ENCODE results near the gene ATP6V1G2. TPM values are rescaled to one million over a fixed set of nuclear protein-coding genes. Genes with fewer than 3 reads are reported as not detected.

Gene ATP6V1G2
- total and polyA plus RNA-seq, 2 of the 8 experiments (the other 6 are each of a cell fraction or from before 2014, with no cell fraction given) = 3.0 to 5.7 TPM

DNA sequence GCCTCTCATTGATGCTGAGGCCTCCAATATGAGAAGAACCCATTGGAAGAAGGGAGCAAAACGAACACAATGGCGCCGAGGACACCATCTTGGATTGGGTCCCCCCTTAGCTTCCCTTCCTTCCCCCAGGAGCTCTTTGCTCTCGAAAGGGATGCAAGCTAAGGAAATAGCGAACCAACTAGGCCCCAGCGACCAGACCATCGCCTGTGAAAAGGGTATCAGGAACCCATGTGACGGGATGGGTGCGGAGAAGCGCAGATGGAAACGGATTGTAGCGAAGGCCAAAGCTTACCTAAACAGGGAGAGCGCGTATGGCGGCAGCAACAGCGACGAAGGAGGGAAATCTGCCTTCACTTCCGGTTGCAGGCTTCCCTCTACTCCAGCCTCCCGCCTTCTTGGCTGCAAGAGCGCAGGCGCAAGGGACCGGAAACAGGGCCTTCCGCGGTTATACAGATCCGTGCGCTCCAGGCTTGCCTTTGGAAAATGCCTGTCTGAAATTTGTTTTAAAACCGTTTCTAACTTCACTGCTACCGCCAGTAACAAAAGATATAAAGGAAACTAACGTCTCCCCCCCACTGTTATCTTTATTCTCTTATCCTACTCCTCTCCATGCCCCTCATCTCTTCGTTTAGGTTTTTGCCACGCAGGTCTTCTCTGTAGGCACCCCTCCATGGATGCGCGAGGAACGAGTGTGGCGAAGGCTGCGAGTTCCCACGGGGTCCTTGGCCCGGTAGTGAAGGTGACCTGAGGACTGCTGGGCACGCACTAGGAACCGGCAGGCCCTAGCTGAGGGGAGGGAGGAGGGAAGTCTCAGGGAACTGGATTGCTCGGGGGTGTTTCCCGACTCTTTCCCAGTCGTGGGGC is 4.5 kb downstream of the ATP6V1G2 start, which contains the start of gene DDX39B (continued):
- TF ChIP-seq BACH1 (IDR thresholded peaks at IDR 0.05; ENCODE audit: low read length) (peak; percentile 87), POU5F1 (IDR thresholded peaks at IDR 0.05; ENCODE audit: low read depth, low read length) (no peak), BRCA1 (IDR thresholded peaks at IDR 0.05; ENCODE audit: low read depth, low read length) (peak; percentile 18; the same call in 1 of the 2 replicates), RNF2 (IDR thresholded peaks at IDR 0.05; ENCODE audit: borderline replicate concordance, low read depth, low read length, missing control alignments, poor library complexity, severe bottlenecking) (no peak), TAF1 (IDR thresholded peaks at IDR 0.05; ENCODE audit: low read depth, low read length) (peak; percentile 99), SP4 (IDR thresholded peaks at IDR 0.05; ENCODE audit: low read length) (peak; percentile 99), NRF1 (IDR thresholded peaks at IDR 0.05; ENCODE audit: low read depth, low read length) (peak; percentile 78)
- TF ChIP-seq, protein P1, sequence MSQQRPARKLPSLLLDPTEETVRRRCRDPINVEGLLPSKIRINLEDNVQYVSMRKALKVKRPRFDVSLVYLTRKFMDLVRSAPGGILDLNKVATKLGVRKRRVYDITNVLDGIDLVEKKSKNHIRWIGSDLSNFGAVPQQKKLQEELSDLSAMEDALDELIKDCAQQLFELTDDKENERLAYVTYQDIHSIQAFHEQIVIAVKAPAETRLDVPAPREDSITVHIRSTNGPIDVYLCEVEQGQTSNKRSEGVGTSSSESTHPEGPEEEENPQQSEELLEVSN (IDR thresholded peaks at IDR 0.05) = peak; percentile 80

Measured in H1 (cell line).